Loucy (cell line): Measurements from ENCODE around the gene LY6G6D.

Experiments used
- H2AFZ ChIP-seq: fragments of 200-600 bp; sonication (generic); 2 replicates; pipeline ENCODE4 v1.6.0; 2016; ENCODE audit warnings: antibody characterized with exemption, mild to moderate bottlenecking, low read length, moderate library complexity
- H3F3A ChIP-seq: fragments of 200-600 bp; 2 replicates; pipeline ENCODE4 v1.6.0; 2016; ENCODE audit warnings: antibody characterized with exemption, low read depth, mild to moderate bottlenecking
- H3K27me3 ChIP-seq: fragments of 200-600 bp; sonication (generic); 2 replicates; pipeline ENCODE4 v1.6.1; 2014; ENCODE audit warnings: low read length, mild to moderate bottlenecking; ENCODE audit not compliant: insufficient read depth, poor library complexity, severe bottlenecking
- H3K36me3 ChIP-seq: fragments of 200-600 bp; sonication (generic); 2 replicates; pipeline ENCODE4 v1.6.1; 2016; ENCODE audit warnings: low read length; ENCODE audit not compliant: insufficient read depth
- H3K4me1 ChIP-seq: fragments of 200-600 bp; sonication (generic); 2 replicates; pipeline ENCODE4 v1.5.1; 2014; ENCODE audit warnings: low read length, mild to moderate bottlenecking; ENCODE audit not compliant: insufficient read depth, poor library complexity, severe bottlenecking
- H3K4me2 ChIP-seq: fragments of 200-600 bp; sonication (generic); 2 replicates; pipeline ENCODE4 v1.6.0; 2014; ENCODE audit warnings: antibody characterized with exemption, low read length, low read depth, mild to moderate bottlenecking; ENCODE audit not compliant: poor library complexity, severe bottlenecking
- H3K4me3 ChIP-seq: fragments of 200-600 bp; sonication (generic); 2 replicates; pipeline ENCODE4 v1.5.1; 2014; ENCODE audit warnings: low read length, mild to moderate bottlenecking, mixed read lengths; ENCODE audit not compliant: poor library complexity, severe bottlenecking
- H3K79me2 ChIP-seq: fragments of 200-600 bp; sonication (generic); 2 replicates; pipeline ENCODE4 v1.6.1; 2014; ENCODE audit warnings: low read length; ENCODE audit not compliant: insufficient read depth
- H3K9ac ChIP-seq: fragments of 200-600 bp; sonication (generic); 2 replicates; pipeline ENCODE4 v1.6.0; 2014; ENCODE audit warnings: mild to moderate bottlenecking, low read depth, low read length, moderate library complexity; ENCODE audit not compliant: poor library complexity, severe bottlenecking
- H3K9me2 ChIP-seq: fragments of 200-600 bp; sonication (generic); replicated peaks from 2 replicates; pipeline ENCODE4 v1.6.1; 2016; ENCODE audit warnings: low read depth, low read length, mixed read lengths
- H3K9me3 ChIP-seq: fragments of 200-600 bp; sonication (generic); 2 replicates; pipeline ENCODE4 v1.6.1; 2014; ENCODE audit warnings: mild to moderate bottlenecking, antibody characterized with exemption, low read length, low read depth; ENCODE audit not compliant: insufficient read depth
- H4K20me1 ChIP-seq: fragments of 200-600 bp; sonication (generic); 2 replicates; pipeline ENCODE4 v1.6.0; 2014; ENCODE audit warnings: antibody characterized with exemption, low read length, mild to moderate bottlenecking; ENCODE audit not compliant: insufficient read depth, poor library complexity, severe bottlenecking
- CTCF ChIP-seq: fragments of 200-600 bp; sonication (generic); conservative IDR thresholded peaks from 2 replicates; pipeline ENCODE4 v1.5.1; 2014; ENCODE audit warnings: mild to moderate bottlenecking, antibody characterized with exemption, low read length
- EZH2phosphoT487 ChIP-seq: fragments of 200-600 bp; IDR thresholded peaks from 2 replicates; pipeline ENCODE4 v1.6.1; 2018; ENCODE audit warnings: antibody characterized with exemption, mild to moderate bottlenecking, moderate library complexity, borderline replicate concordance

LY6G6D gene

GRCh38 chr6:31760790-31761189 is 45.6 kb downstream of the LY6G6D start:
- H3K9me2 ChIP-seq = no peaks in the 10 kb centered on the region
- no peaks in the 10 kb centered on the region for H3K79me2 ChIP-seq
- H3K27me3 ChIP-seq = no peaks in the 10 kb centered on the region
- H3K9ac ChIP-seq = no peak overlapping the region
- no peaks in the 10 kb centered on the region; the same call in 1 of the 2 replicates for H3K36me3 ChIP-seq
- peaks cover 12% of the 10 kb centered on the region for H3K4me1 ChIP-seq
- H2AFZ ChIP-seq = no peak overlapping the region
- no peaks in the 10 kb centered on the region for H4K20me1 ChIP-seq
- H3K9me3 ChIP-seq = no peaks in the 10 kb centered on the region
- H3F3A ChIP-seq = no peaks in the 10 kb centered on the region
- TF ChIP-seq CTCF (no peak), EZH2phosphoT487 (no peak)
- H3K4me3 ChIP-seq = no peak overlapping the region
- no peak overlapping the region for H3K4me2 ChIP-seq

GRCh38 chr6:31761343-31761742 is 46.2 kb downstream of the LY6G6D start:
- H4K20me1 ChIP-seq = no peaks in the 10 kb centered on the region
- H3K9ac ChIP-seq = no peak overlapping the region
- H3K79me2 ChIP-seq = no peaks in the 10 kb centered on the region
- no peaks in the 10 kb centered on the region for H3K9me3 ChIP-seq
- no peaks in the 10 kb centered on the region for H3K27me3 ChIP-seq
- no peaks in the 10 kb centered on the region; the same call in 1 of the 2 replicates for H3K36me3 ChIP-seq
- H3K4me1 ChIP-seq = peaks cover 12% of the 10 kb centered on the region
- TF ChIP-seq EZH2phosphoT487 = no peak
- no peak for TF ChIP-seq CTCF
- H3K4me3 ChIP-seq = no peak overlapping the region
- H3F3A ChIP-seq = no peaks in the 10 kb centered on the region
- no peak overlapping the region for H3K4me2 ChIP-seq
- H3K9me2 ChIP-seq = no peaks in the 10 kb centered on the region
- H2AFZ ChIP-seq = no peak overlapping the region

GRCh38 chr6:31762356-31762755 is 47.2 kb downstream of the LY6G6D start, which contains the start of gene SAPCD1:
TSS of gene SAPCD1 (plus strand) at chr6:31762656. CDS start at chr6:31763055, 399 bp downstream.
- Histone ChIP-seq H2AFZ (no peak within 1 kb of the TSS), H3F3A (no peaks in the 10 kb centered on the region), H3K4me1 (peaks cover 12% of the 10 kb centered on the region), H3K4me2 (no peak within 1 kb of the TSS), H3K9me3 (no peaks in the 10 kb centered on the region), H3K36me3 (no peaks in the 10 kb centered on the region; the same call in 1 of the 2 replicates), H3K9ac (no peak within 1 kb of the TSS), H3K27me3 (no peaks in the 10 kb centered on the region), H4K20me1 (no peaks in the 10 kb centered on the region), H3K9me2 (no peaks in the 10 kb centered on the region), H3K79me2 (no peaks in the 10 kb centered on the region), H3K4me3 (no peak within 1 kb of the TSS)
- TF ChIP-seq CTCF = no peak
- no peak for TF ChIP-seq EZH2phosphoT487
